ENCODE data around the gene NEDD4L.

NEDD4L gene

GRCh38 chr18:58351776-58352175 lies 307.8 kb downstream of the NEDD4L start:
- ChIA-PET POLR2A (no interaction called here), CTCF (interaction anchor here (0.6 kb wide), 1 partner anchor 21 kb away, joined by 5 read pairs; no protein-coding TSS in a partner anchor)
- no peak for DNase-seq (ENCODE audit: extremely low spot score)
- no peak for TF ChIP-seq LEF1 (IDR thresholded peaks at IDR 0.05; ENCODE audit: borderline replicate concordance)
- TF ChIP-seq FOXK2 (IDR thresholded peaks at IDR 0.05) = no peak
- no peak for TF ChIP-seq ARNT (IDR thresholded peaks at IDR 0.05)
- no peak for TF ChIP-seq ELF4 (IDR thresholded peaks at IDR 0.05)
- TF ChIP-seq FOXM1 (IDR thresholded peaks at IDR 0.05; ENCODE audit: borderline replicate concordance) = no peak
- no peak for TF ChIP-seq BHLHE40 (IDR thresholded peaks at IDR 0.05; ENCODE audit: borderline replicate concordance)
- no peak for TF ChIP-seq NFRKB (IDR thresholded peaks at IDR 0.05)
- TF ChIP-seq CTBP1 (IDR thresholded peaks at IDR 0.05; ENCODE audit: borderline replicate concordance) = no peak
- TF ChIP-seq L3MBTL2 (conservative IDR thresholded peaks at IDR 0.05) = no peak
- TF ChIP-seq ZNF384 (IDR thresholded peaks at IDR 0.05) = no peak
- TF ChIP-seq TARDBP (IDR thresholded peaks at IDR 0.05) = no peak
- no peak for TF ChIP-seq HDGF (IDR thresholded peaks at IDR 0.05; ENCODE audit: borderline replicate concordance)
- TF ChIP-seq PKNOX1 (IDR thresholded peaks at IDR 0.05) = no peak
- TF ChIP-seq SP1 (IDR thresholded peaks at IDR 0.05) = no peak
- no peak for TF ChIP-seq SUZ12 (IDR thresholded peaks at IDR 0.05)
- no peak for TF ChIP-seq FOXA1 (IDR thresholded peaks at IDR 0.05)

- ChIA-PET POLR2A (no interaction called here), CTCF (no interaction called here)
- DNase-seq (ENCODE audit: extremely low spot score) = no peak
- no peak for TF ChIP-seq L3MBTL2 (conservative IDR thresholded peaks at IDR 0.05)
- TF ChIP-seq LEF1 (IDR thresholded peaks at IDR 0.05; ENCODE audit: borderline replicate concordance) = no peak
- TF ChIP-seq ZNF384 (IDR thresholded peaks at IDR 0.05) = no peak
- TF ChIP-seq HDGF (IDR thresholded peaks at IDR 0.05; ENCODE audit: borderline replicate concordance) = no peak
- TF ChIP-seq TARDBP (IDR thresholded peaks at IDR 0.05) = no peak
- no peak for TF ChIP-seq FOXA1 (IDR thresholded peaks at IDR 0.05)
These were observed 309.6 kb downstream of the NEDD4L start for GRCh38 chr18:58353581-58353980.

- ChIA-PET CTCF (no interaction called here), POLR2A (no interaction called here)
- no peak for DNase-seq (ENCODE audit: extremely low spot score)
- TF ChIP-seq LEF1 (IDR thresholded peaks at IDR 0.05; ENCODE audit: borderline replicate concordance) (no peak), FOXK2 (IDR thresholded peaks at IDR 0.05) (no peak), ELF4 (IDR thresholded peaks at IDR 0.05) (no peak), PKNOX1 (IDR thresholded peaks at IDR 0.05) (no peak)
These were observed 310.0 kb downstream of the NEDD4L start for GRCh38 chr18:58354051-58354450.

- no peak for TF ChIP-seq FOXM1 (IDR thresholded peaks at IDR 0.05; ENCODE audit: borderline replicate concordance)
- TF ChIP-seq ZNF384 (IDR thresholded peaks at IDR 0.05) = no peak
- POLR2A ChIA-PET = no interaction called here
- CTCF ChIA-PET = no interaction called here
- DNase-seq (ENCODE audit: extremely low spot score) = no peak
These were observed 310.8 kb downstream of the NEDD4L start for GRCh38 chr18:58354791-58355190.

GRCh38 chr18:58355243-58355642 lies 311.2 kb downstream of the NEDD4L start:
- no peak for TF ChIP-seq FOXK2 (IDR thresholded peaks at IDR 0.05)
- no peak for TF ChIP-seq NFRKB (IDR thresholded peaks at IDR 0.05)
- TF ChIP-seq HDGF (IDR thresholded peaks at IDR 0.05; ENCODE audit: borderline replicate concordance) = no peak
- TF ChIP-seq ARNT (IDR thresholded peaks at IDR 0.05) = no peak
- no peak for TF ChIP-seq L3MBTL2 (conservative IDR thresholded peaks at IDR 0.05)
- TF ChIP-seq SP1 (IDR thresholded peaks at IDR 0.05) = no peak
- ChIA-PET POLR2A (no interaction called here), CTCF (no interaction called here)
- DNase-seq (ENCODE audit: extremely low spot score) = no peak

- ChIA-PET POLR2A (no interaction called here), CTCF (no interaction called here)
- no peak for TF ChIP-seq ZNF384 (IDR thresholded peaks at IDR 0.05)
- no peak for TF ChIP-seq TARDBP (IDR thresholded peaks at IDR 0.05)
- no peak for TF ChIP-seq SP1 (IDR thresholded peaks at IDR 0.05)
- TF ChIP-seq LEF1 (IDR thresholded peaks at IDR 0.05; ENCODE audit: borderline replicate concordance) = no peak
- no peak for TF ChIP-seq BHLHE40 (IDR thresholded peaks at IDR 0.05; ENCODE audit: borderline replicate concordance)
- TF ChIP-seq NFRKB (IDR thresholded peaks at IDR 0.05) = no peak
- no peak for TF ChIP-seq CTBP1 (IDR thresholded peaks at IDR 0.05; ENCODE audit: borderline replicate concordance)
- TF ChIP-seq FOXM1 (IDR thresholded peaks at IDR 0.05; ENCODE audit: borderline replicate concordance) = no peak
- no peak for TF ChIP-seq FOXA1 (IDR thresholded peaks at IDR 0.05)
- no peak for TF ChIP-seq FOXK2 (IDR thresholded peaks at IDR 0.05)
- no peak for TF ChIP-seq HDGF (IDR thresholded peaks at IDR 0.05; ENCODE audit: borderline replicate concordance)
- TF ChIP-seq ARNT (IDR thresholded peaks at IDR 0.05) = no peak
- TF ChIP-seq ELF4 (IDR thresholded peaks at IDR 0.05) = no peak
- TF ChIP-seq PKNOX1 (IDR thresholded peaks at IDR 0.05) = no peak
- TF ChIP-seq SUZ12 (IDR thresholded peaks at IDR 0.05) = no peak
- no peak for TF ChIP-seq L3MBTL2 (conservative IDR thresholded peaks at IDR 0.05)
- no peak for DNase-seq (ENCODE audit: extremely low spot score)
These were observed 315.2 kb downstream of the NEDD4L start for GRCh38 chr18:58359218-58359617.

- POLR2A ChIA-PET = no interaction called here
- no peak for DNase-seq (ENCODE audit: extremely low spot score)
- TF ChIP-seq SP1 (IDR thresholded peaks at IDR 0.05) = no peak
- CTCF ChIA-PET = no interaction called here
These were observed 315.6 kb downstream of the NEDD4L start for GRCh38 chr18:58359620-58360019.
